Endodermal cell (in vitro differentiated cells): Measurements from ENCODE around the gene DUOXA2. TPM values are rescaled to one million over a fixed set of nuclear protein-coding genes. Genes with fewer than 3 reads are reported as not detected.

Experiments used
- DNase-seq: peaks from one replicate; pipeline ENCODE4 v3.0.0-alpha.2; 2017
- H3K27ac ChIP-seq: 2 replicates; pipeline ENCODE4 v1.5.1; 2013; ENCODE audit warnings: mild to moderate bottlenecking, low read depth, low read length, moderate library complexity
- H3K27me3 ChIP-seq: 2 replicates; pipeline ENCODE4 v1.6.1; 2013; ENCODE audit warnings: mild to moderate bottlenecking, low read length, moderate library complexity; ENCODE audit not compliant: insufficient read depth, control insufficient read depth, poor library complexity, severe bottlenecking
- H3K36me3 ChIP-seq: 2 replicates; pipeline ENCODE4 v1.7.0; 2013; ENCODE audit warnings: mild to moderate bottlenecking, low read length, moderate library complexity; ENCODE audit not compliant: control insufficient read depth, insufficient read depth
- H3K4me1 ChIP-seq: one replicate; pipeline ENCODE4 v1.7.0; 2013; ENCODE audit warnings: low read length; ENCODE audit not compliant: control insufficient read depth, insufficient read depth
- H3K4me3 ChIP-seq: 2 replicates; pipeline ENCODE4 v1.5.1; 2013; ENCODE audit warnings: mild to moderate bottlenecking, low read length, moderate library complexity
- H3K9ac ChIP-seq: 2 replicates; pipeline ENCODE4 v1.6.1; 2013; ENCODE audit warnings: mild to moderate bottlenecking, low read length, moderate library complexity; ENCODE audit not compliant: poor library complexity, severe bottlenecking; ENCODE audit errors: extremely low read depth
- H3K9me3 ChIP-seq: 2 replicates; pipeline ENCODE4 v1.6.1; 2013; ENCODE audit warnings: mild to moderate bottlenecking, low read length, moderate library complexity; ENCODE audit not compliant: control insufficient read depth
- H3K27ac Mint-ChIP-seq: 2 replicates; pipeline ENCODE4 v1.8.0; 2020; ENCODE audit warnings: mixed read lengths
- H3K27me3 Mint-ChIP-seq: 2 replicates; pipeline ENCODE4 v1.8.0; 2021; ENCODE audit warnings: mild to moderate bottlenecking, mixed read lengths; ENCODE audit not compliant: insufficient read depth
- H3K36me3 Mint-ChIP-seq: 2 replicates; pipeline ENCODE4 v1.8.0; 2020; ENCODE audit warnings: low read depth, mixed read lengths
- H3K4me1 Mint-ChIP-seq: 2 replicates; pipeline ENCODE4 v1.8.0; 2020; ENCODE audit warnings: mixed read lengths
- H3K4me3 Mint-ChIP-seq: 2 replicates; pipeline ENCODE4 v1.8.0; 2020; ENCODE audit warnings: mild to moderate bottlenecking, moderate library complexity, mixed read lengths
- H3K9me3 Mint-ChIP-seq: 2 replicates; pipeline ENCODE4 v1.8.0; 2020; ENCODE audit warnings: mild to moderate bottlenecking, mixed read lengths
- WGBS, 2 experiments: methylation state at CpG; one replicate each; pipeline versions ENCODE4 v1.1.5 to v1.1.7; 2013; ENCODE audit warnings: missing lambda C conversion rate in 2 of 2, mixed read lengths in 1 of 2; ENCODE audit not compliant: insufficient coverage in 1 of 2, insufficient read length in 1 of 2; 5-methylcytosine and 5-hydroxymethylcytosine counted together
- total RNA-seq, 2 donors: library from RNA; stranded (reverse); fragmentation: NEBNext Ultra II Directional in 1 of 2; extraction: Animal tissue kit (Norgen Biotek cat#: 25700) in 1 of 2; gene quantifications; 2 replicates in 1 of 2; 3 replicates in 1 of 2; pipeline ENCODE4 v1.2.1, GENCODE V29; 2021
- TF ChIP-seq, protein P1 (sequence below): fragments of 200-600 bp; sonication (generic); conservative IDR thresholded peaks from 2 replicates; pipeline ENCODE4 v1.5.0; 2021; ENCODE audit warnings: antibody characterized with exemption, mild to moderate bottlenecking

DUOXA2 gene
- total RNA-seq, 2 donors from 2014 or later: not detected

DNA sequence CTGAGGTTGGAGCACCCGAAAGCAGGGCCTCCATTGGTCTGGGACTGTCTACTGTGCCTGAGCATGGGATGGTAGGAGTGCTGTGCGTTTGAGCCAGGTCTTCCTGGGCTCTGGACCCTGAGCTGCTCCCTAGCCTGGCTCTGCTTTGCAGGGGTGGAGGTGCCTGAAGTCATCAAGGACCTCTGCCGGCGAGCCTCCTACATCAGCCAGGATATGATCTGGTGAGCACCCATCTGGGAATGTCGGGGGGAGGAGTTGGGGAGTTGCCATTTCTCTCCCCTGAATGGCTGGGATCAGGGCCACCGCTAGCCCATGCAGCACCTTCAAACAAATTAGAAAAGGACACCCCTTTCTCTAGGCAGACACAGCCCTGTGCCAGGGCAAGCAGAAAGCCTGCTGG lies 36.4 kb downstream of the DUOXA2 start:
- Histone ChIP-seq H3K36me3 (no peaks in the 10 kb centered on the region), H3K27me3 (no peaks in the 10 kb centered on the region), H3K9me3 (no peaks in the 10 kb centered on the region), H3K4me3 (no peak overlapping the region), H3K4me1 (peaks cover 2% of the 10 kb centered on the region), H3K27ac (no peak overlapping the region), H3K9ac (no peak overlapping the region)
- TF ChIP-seq, protein P1, sequence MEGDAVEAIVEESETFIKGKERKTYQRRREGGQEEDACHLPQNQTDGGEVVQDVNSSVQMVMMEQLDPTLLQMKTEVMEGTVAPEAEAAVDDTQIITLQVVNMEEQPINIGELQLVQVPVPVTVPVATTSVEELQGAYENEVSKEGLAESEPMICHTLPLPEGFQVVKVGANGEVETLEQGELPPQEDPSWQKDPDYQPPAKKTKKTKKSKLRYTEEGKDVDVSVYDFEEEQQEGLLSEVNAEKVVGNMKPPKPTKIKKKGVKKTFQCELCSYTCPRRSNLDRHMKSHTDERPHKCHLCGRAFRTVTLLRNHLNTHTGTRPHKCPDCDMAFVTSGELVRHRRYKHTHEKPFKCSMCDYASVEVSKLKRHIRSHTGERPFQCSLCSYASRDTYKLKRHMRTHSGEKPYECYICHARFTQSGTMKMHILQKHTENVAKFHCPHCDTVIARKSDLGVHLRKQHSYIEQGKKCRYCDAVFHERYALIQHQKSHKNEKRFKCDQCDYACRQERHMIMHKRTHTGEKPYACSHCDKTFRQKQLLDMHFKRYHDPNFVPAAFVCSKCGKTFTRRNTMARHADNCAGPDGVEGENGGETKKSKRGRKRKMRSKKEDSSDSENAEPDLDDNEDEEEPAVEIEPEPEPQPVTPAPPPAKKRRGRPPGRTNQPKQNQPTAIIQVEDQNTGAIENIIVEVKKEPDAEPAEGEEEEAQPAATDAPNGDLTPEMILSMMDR: no peak
- H3K27me3 Mint-ChIP-seq: peaks cover 18% of the 10 kb centered on the region
- H3K27ac Mint-ChIP-seq: no peak overlapping the region
- peaks cover 11% of the 10 kb centered on the region for H3K4me1 Mint-ChIP-seq
- 88 to 100% methylated on average over 4 to 6 of the region's 6 CpGs for WGBS, 2 experiments
- peaks cover 3% of the 10 kb centered on the region for H3K36me3 Mint-ChIP-seq
- H3K4me3 Mint-ChIP-seq: no peak overlapping the region
- DNase-seq: no peak
- no peaks in the 10 kb centered on the region for H3K9me3 Mint-ChIP-seq

DNA sequence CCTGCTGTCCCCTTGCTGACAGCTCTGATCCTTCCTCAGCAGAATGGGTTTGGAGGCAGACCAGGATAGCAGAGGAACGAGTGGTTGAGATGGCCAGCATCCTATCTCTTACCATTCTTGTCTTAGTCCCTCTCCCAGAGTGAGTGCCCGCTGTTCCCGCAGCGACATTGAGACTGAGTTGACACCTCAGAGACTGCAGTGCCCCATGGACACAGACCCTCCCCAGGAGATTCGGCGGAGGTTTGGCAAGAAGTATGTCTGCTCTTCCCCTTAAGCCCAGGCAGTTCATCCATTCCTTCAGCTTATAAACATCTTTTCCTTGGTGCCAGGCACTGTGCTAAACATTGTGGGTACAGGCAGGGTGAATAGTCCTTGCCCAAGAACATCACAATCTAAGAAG lies 36.9 kb downstream of the DUOXA2 start:
- no peak for DNase-seq
- 92 to 100% methylated on average over 5 to 6 of the region's 6 CpGs for WGBS, 2 experiments
- no peaks in the 10 kb centered on the region for H3K27me3 ChIP-seq
- no peak overlapping the region for H3K27ac Mint-ChIP-seq
- no peak overlapping the region for H3K27ac ChIP-seq
- H3K4me3 Mint-ChIP-seq: no peak overlapping the region
- TF ChIP-seq, protein P1: no peak
- H3K36me3 Mint-ChIP-seq: peaks cover 3% of the 10 kb centered on the region
- no peak overlapping the region for H3K9ac ChIP-seq
- no peaks in the 10 kb centered on the region for H3K9me3 Mint-ChIP-seq
- H3K4me3 ChIP-seq: no peak overlapping the region
- H3K4me1 Mint-ChIP-seq: peaks cover 11% of the 10 kb centered on the region
- peaks cover 2% of the 10 kb centered on the region for H3K4me1 ChIP-seq
- no peaks in the 10 kb centered on the region for H3K36me3 ChIP-seq
- peaks cover 16% of the 10 kb centered on the region for H3K27me3 Mint-ChIP-seq
- no peaks in the 10 kb centered on the region for H3K9me3 ChIP-seq

DNA sequence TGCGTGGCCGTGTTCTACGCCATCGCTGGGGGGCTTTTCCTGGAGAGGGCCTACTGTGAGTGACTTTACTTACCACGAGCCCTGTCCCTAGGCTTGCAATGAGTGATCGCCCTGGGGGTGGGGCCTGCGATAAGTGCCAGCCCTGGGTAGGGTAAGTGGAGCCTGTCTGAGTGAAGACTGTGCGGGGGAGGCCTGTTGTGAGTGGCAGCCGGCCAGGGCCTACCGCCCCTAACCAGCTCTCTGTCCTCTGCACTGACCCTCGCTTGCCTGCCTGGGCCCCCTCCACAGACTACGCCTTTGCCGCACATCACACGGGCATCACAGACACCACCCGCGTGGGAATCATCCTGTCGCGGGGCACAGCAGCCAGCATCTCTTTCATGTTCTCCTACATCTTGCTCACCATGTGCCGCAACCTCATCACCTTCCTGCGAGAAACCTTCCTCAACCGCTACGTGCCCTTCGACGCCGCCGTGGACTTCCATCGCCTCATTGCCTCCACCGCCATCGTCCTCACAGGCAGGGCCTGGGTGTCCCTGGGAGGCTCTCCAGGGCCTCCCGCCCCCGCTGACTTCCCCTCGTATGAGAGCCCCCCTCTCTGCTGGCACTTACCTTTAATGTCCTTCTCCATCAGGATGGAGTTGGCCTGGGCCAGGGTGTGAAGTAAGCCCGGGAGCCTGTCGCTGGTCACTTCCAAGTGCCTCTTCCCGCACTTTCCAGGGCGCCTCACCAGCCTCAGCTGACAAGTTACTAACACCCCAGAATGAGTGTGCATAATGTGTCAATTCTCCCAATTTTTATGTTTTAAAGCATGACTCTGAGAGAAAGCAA lies 38.1 kb downstream of the DUOXA2 start:
- Mint-ChIP-seq H3K27ac (no peak overlapping the region), H3K4me3 (no peak overlapping the region), H3K9me3 (no peaks in the 10 kb centered on the region), H3K4me1 (peaks cover 11% of the 10 kb centered on the region), H3K36me3 (peaks cover 3% of the 10 kb centered on the region), H3K27me3 (peaks cover 12% of the 10 kb centered on the region)
- Histone ChIP-seq H3K4me1 (peaks cover 2% of the 10 kb centered on the region), H3K9me3 (no peaks in the 10 kb centered on the region), H3K27ac (no peak overlapping the region), H3K9ac (no peak overlapping the region), H3K27me3 (no peaks in the 10 kb centered on the region), H3K36me3 (no peaks in the 10 kb centered on the region), H3K4me3 (no peak overlapping the region)
- TF ChIP-seq, protein P1: no peak
- DNase-seq: no peak
- 95 to 99% methylated on average over 26 to 36 of the region's 36 CpGs for WGBS, 2 experiments
